OCI-LY3 (cell line): ENCODE results near the gene MYH9.

Experiments used
- H2AFZ ChIP-seq: fragments of 200-600, 300-600 bp; shearing (Covaris generic); 2 replicates; pipeline ENCODE4 v1.6.0; 2014; ENCODE audit warnings: antibody characterized with exemption, low read depth, low read length
- H3K27ac ChIP-seq: fragments of 200-600, 300-600 bp; sonication (generic); 2 replicates; pipeline ENCODE4 v1.5.1; 2014; ENCODE audit warnings: mild to moderate bottlenecking, low read length, moderate library complexity, mixed read lengths
- H3K27me3 ChIP-seq: fragments of 200-600, 300-600 bp; sonication (generic); 2 replicates; pipeline ENCODE4 v1.6.1; 2014; ENCODE audit warnings: low read depth, low read length, mixed read lengths
- H3K36me3 ChIP-seq: fragments of 200-600, 300-600 bp; sonication (generic); replicated peaks from 2 replicates; pipeline ENCODE3; 2014; ENCODE audit warnings: low read depth, low read length, mixed read lengths
- H3K4me1 ChIP-seq: fragments of 300-600, 200-600 bp; sonication (generic); 2 replicates; pipeline ENCODE4 v1.6.1; 2014; ENCODE audit warnings: low read length, mixed read lengths
- H3K4me2 ChIP-seq: fragments of 200-600, 300-600 bp; sonication (generic); 2 replicates; pipeline ENCODE4 v1.6.1; 2014; ENCODE audit warnings: low read length, mixed read lengths
- H3K4me3 ChIP-seq: fragments of 300-600, 200-600 bp; sonication (generic); 2 replicates; pipeline ENCODE4 v1.5.1; 2014; ENCODE audit warnings: antibody characterized with exemption, mild to moderate bottlenecking, low read length, moderate library complexity
- H3K79me2 ChIP-seq: fragments of 300-600, 200-600 bp; shearing (Covaris generic); 2 replicates; pipeline ENCODE4 v1.6.1; 2014; ENCODE audit warnings: mild to moderate bottlenecking, low read length, mixed read lengths
- H3K9ac ChIP-seq: fragments of 300-600, 200-600 bp; shearing (Covaris generic); 2 replicates; pipeline ENCODE4 v1.6.0; 2014; ENCODE audit warnings: mild to moderate bottlenecking, low read length, moderate library complexity
- H3K9me3 ChIP-seq: fragments of 200-600, 300-600 bp; shearing (Covaris generic); 2 replicates; pipeline ENCODE4 v1.6.1; 2014; ENCODE audit warnings: low read length, mixed read lengths; ENCODE audit not compliant: insufficient read depth
- H4K20me1 ChIP-seq: fragments of 200-600, 300-600 bp; sonication (generic); 2 replicates; pipeline ENCODE4 v1.6.1; 2016; ENCODE audit warnings: low read length, mixed read lengths; ENCODE audit not compliant: insufficient read depth
- EZH2phosphoT487 ChIP-seq: fragments of 200-600 bp; shearing (Covaris generic); IDR thresholded peaks from 2 replicates; pipeline ENCODE4 v1.6.1; 2018; ENCODE audit warnings: antibody characterized with exemption, mixed run types, low read depth
- TF ChIP-seq, protein P1 (sequence below): fragments of 200-600, 300-600 bp; sonication (generic); IDR thresholded peaks from 2 replicates; pipeline ENCODE4 v1.5.1; 2014; ENCODE audit warnings: antibody characterized with exemption, low read length, low read depth

Gene MYH9

DNA sequence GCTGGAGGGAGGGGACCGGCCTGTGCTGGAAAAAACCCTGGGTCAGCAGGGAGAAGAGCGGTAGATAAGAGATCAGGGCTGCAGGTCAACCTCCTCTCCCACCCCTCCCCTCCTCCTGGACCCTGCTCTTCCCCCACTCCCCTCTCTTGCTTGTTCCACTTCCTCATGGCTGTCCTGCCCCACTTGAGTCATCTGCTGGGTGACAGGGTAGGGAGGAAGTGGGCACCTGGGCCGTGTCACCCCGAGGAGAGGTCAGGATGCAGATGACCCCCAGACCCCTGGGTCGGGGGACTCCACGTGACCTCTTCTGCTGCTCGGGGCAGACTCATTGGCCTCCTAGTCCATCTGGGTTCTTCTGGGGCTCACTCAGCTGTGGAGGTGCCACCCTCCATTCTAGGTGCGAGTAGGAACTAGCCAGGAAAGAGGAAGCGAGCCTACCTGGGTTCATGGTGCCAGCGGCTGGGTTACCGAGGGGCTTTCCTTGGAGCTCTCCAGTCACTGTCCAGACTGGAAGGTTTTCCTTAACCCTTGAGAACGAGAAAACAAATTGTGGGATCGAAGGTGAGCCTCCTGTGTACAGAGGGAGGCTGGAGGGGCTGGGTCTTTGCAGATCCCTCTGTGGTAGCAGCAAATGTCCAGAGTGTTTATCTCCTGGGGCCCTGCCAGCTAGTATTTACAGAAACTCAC, 154.9 kb downstream of the MYH9 start:
- Histone ChIP-seq H3K4me3 (peak overlapping the region; percentile 88), H3K9me3 (no peaks in the 10 kb centered on the region), H3K27me3 (no peaks in the 10 kb centered on the region), H3K79me2 (peaks cover 62% of the 10 kb centered on the region), H4K20me1 (peaks cover 28% of the 10 kb centered on the region), H3K9ac (peak overlapping the region; percentile 66), H3K4me1 (peaks cover 67% of the 10 kb centered on the region), H2AFZ (no peak overlapping the region), H3K36me3 (peaks cover 85% of the 10 kb centered on the region), H3K4me2 (peak overlapping the region; percentile 82), H3K27ac (peak overlapping the region; percentile 94)
- no peak for TF ChIP-seq EZH2phosphoT487
- TF ChIP-seq, protein P1, sequence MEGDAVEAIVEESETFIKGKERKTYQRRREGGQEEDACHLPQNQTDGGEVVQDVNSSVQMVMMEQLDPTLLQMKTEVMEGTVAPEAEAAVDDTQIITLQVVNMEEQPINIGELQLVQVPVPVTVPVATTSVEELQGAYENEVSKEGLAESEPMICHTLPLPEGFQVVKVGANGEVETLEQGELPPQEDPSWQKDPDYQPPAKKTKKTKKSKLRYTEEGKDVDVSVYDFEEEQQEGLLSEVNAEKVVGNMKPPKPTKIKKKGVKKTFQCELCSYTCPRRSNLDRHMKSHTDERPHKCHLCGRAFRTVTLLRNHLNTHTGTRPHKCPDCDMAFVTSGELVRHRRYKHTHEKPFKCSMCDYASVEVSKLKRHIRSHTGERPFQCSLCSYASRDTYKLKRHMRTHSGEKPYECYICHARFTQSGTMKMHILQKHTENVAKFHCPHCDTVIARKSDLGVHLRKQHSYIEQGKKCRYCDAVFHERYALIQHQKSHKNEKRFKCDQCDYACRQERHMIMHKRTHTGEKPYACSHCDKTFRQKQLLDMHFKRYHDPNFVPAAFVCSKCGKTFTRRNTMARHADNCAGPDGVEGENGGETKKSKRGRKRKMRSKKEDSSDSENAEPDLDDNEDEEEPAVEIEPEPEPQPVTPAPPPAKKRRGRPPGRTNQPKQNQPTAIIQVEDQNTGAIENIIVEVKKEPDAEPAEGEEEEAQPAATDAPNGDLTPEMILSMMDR, result no peak
